Common myeloid progenitor, CD34-positive (primary cell): ENCODE measurements around the gene ATP5PD.
"Not testable (repeated sequence)": the region's sequence is repeated elsewhere in the genome, so short reads cannot be mapped to it uniquely, and the experiment has no call there.

Source experiments
- CTCF ChIA-PET: fragments of 350-600 bp; sonication (Branson Sonifier 250); formaldehyde crosslinking; loops from one replicate; lab custom pipeline; 2021; ENCODE audit warnings: antibody characterized with exemption; lab: Charles Lee
- POLR2A ChIA-PET: fragments of 350-600 bp; sonication (Branson Sonifier 250); formaldehyde crosslinking; loops from one replicate; lab custom pipeline; 2021; ENCODE audit warnings: antibody characterized with exemption; lab: Charles Lee
- DNase-seq, 3 donors: peaks; one replicate each; pipeline versions ENCODE4 v3.0.0 to v3.0.0-alpha.2; 2013
- H3K27ac ChIP-seq, 2 experiments: 1 replicate in 1 of 2; 2 replicates in 1 of 2; pipeline ENCODE4 v1.7.0; 2013; ENCODE audit warnings: inconsistent platforms in 2 of 2, low read length in 2 of 2, mild to moderate bottlenecking in 2 of 2, low read depth in 1 of 2, moderate library complexity in 1 of 2; ENCODE audit not compliant: severe bottlenecking in 2 of 2, insufficient read depth in 1 of 2, poor library complexity in 1 of 2
- H3K27me3 ChIP-seq, 5 experiments: replicated peaks in 2 of 5; 1 replicate in 3 of 5; 2 replicates in 2 of 5; pipeline versions ENCODE4 v1.6.1 to v1.7.0; 2013; ENCODE audit warnings: low read length in 4 of 5, mild to moderate bottlenecking in 2 of 5, moderate library complexity in 2 of 5, inconsistent platforms in 1 of 5; ENCODE audit not compliant: insufficient read depth in 5 of 5, control insufficient read depth in 4 of 5
- H3K36me3 ChIP-seq, 4 experiments: 1 replicate in 2 of 4; 2 replicates in 2 of 4; pipeline versions ENCODE4 v1.6.1 to v1.7.0; 2013; ENCODE audit warnings: low read length in 3 of 4, control low read depth in 1 of 4, mild to moderate bottlenecking in 1 of 4; ENCODE audit not compliant: control insufficient read depth in 4 of 4, insufficient read depth in 4 of 4
- H3K4me1 ChIP-seq, 4 experiments: 1 replicate in 3 of 4; 2 replicates in 1 of 4; pipeline versions ENCODE4 v1.6.1 to v1.7.1; 2013; ENCODE audit warnings: low read length in 3 of 4, mild to moderate bottlenecking in 3 of 4, control low read depth in 1 of 4, inconsistent platforms in 1 of 4, moderate library complexity in 1 of 4; ENCODE audit not compliant: control insufficient read depth in 4 of 4, insufficient read depth in 4 of 4; ENCODE audit errors: control extremely low read depth in 1 of 4
- H3K4me3 ChIP-seq, 7 experiments: 1 replicate in 4 of 7; 2 replicates in 3 of 7; pipeline versions ENCODE4 v1.5.1 to v1.7.0; 2013; ENCODE audit warnings: mild to moderate bottlenecking in 7 of 7, low read length in 6 of 7, moderate library complexity in 6 of 7, inconsistent platforms in 2 of 7, low read depth in 2 of 7, control low read depth in 1 of 7; ENCODE audit not compliant: insufficient read depth in 4 of 7, control insufficient read depth in 1 of 7; ENCODE audit errors: extremely low read depth in 1 of 7
- H3K9me3 ChIP-seq, 5 experiments: 1 replicate in 4 of 5; 2 replicates in 1 of 5; pipeline versions ENCODE4 v1.6.1 to v1.7.1; 2013; ENCODE audit warnings: low read length in 4 of 5, mild to moderate bottlenecking in 2 of 5, inconsistent platforms in 1 of 5, low read depth in 1 of 5, moderate library complexity in 1 of 5; ENCODE audit not compliant: control insufficient read depth in 4 of 5, insufficient read depth in 2 of 5; ENCODE audit errors: control extremely low read depth in 1 of 5
- WGBS: methylation state at CpG from one replicate; pipeline ENCODE4 v1.1.5; 2013; ENCODE audit not compliant: insufficient coverage; 5-methylcytosine and 5-hydroxymethylcytosine counted together

The ATP5PD gene

GRCh38 chr17:75025398-75025734 is 21.4 kb downstream of the ATP5PD start:
- H3K9me3 ChIP-seq, DNase-seq, H3K4me3 ChIP-seq, H3K27ac ChIP-seq, H3K4me1 ChIP-seq, H3K27me3 ChIP-seq: not testable (repeated sequence)
- WGBS = 83% methylated on average over 8 of the region's 9 CpGs
- peaks cover 0 to 23% (median 13%) of the 10 kb centered on the region in 4 experiments for H3K36me3 ChIP-seq
- ChIA-PET CTCF (interaction anchor here (1.0 to 3.5 kb wide), 4 partner anchors 9 to 64 kb away, joined by 3 to 23 read pairs (median 8); partner anchors contain the start of gene MRPL58), POLR2A (interaction anchor here (0.7 kb wide), 1 partner anchor 11 kb away, joined by 5 read pairs; no protein-coding TSS in a partner anchor)

GRCh38 chr17:75024686-75025397 is 21.9 kb downstream of the ATP5PD start:
- Histone ChIP-seq H3K9me3 (peaks cover 0 to 4% (median 0%) of the 10 kb centered on the region in 5 experiments), H3K4me1 (no peaks in the 10 kb centered on the region), H3K27ac (no peak overlapping the region), H3K36me3 (peaks cover 3 to 27% (median 16%) of the 10 kb centered on the region in 4 experiments), H3K27me3 (no peaks in the 10 kb centered on the region), H3K4me3 (no peak overlapping the region)
- POLR2A ChIA-PET = interaction anchor here (0.6 to 0.7 kb wide), 2 partner anchors 11 to 46 kb away, joined by 3 to 5 read pairs; no protein-coding TSS in a partner anchor
- 94% methylated on average over 6 of the region's 10 CpGs for WGBS
- DNase-seq = peak in 1 of 3 donors; percentile 26
- CTCF ChIA-PET = interaction anchor here (0.8 to 3.5 kb wide), 5 partner anchors 9 to 63 kb away, joined by 3 to 23 read pairs (median 4); partner anchors contain the start of gene MRPL58

GRCh38 chr17:75020331-75021110 is 26.2 kb downstream of the ATP5PD start:
- CTCF ChIA-PET = interaction anchor here (1.3 to 2.5 kb wide), 2 partner anchors 15 to 59 kb away, joined by 4 to 8 read pairs; no protein-coding TSS in a partner anchor
- H3K36me3 ChIP-seq = peaks cover 4 to 46% (median 23%) of the 10 kb centered on the region in 4 experiments

GRCh38 chr17:75019710-75020109 is 27.1 kb downstream of the ATP5PD start:
- H3K9me3 ChIP-seq = no peaks in the 10 kb centered on the region
- no peaks in the 10 kb centered on the region for H3K4me1 ChIP-seq
- H3K27ac ChIP-seq = no peak overlapping the region
- DNase-seq = no peak
- H3K27me3 ChIP-seq = no peaks in the 10 kb centered on the region
- 100% methylated on average over 1 of the region's 3 CpGs for WGBS
- H3K4me3 ChIP-seq = no peak overlapping the region
- CTCF ChIA-PET = interaction anchor here (0.6 to 2.5 kb wide), 6 partner anchors 8 to 115 kb away, joined by 3 to 8 read pairs (median 4); partner anchors contain the start of gene OTOP2
- POLR2A ChIA-PET = interaction anchor here (0.6 to 0.7 kb wide), 2 partner anchors 31 to 964 kb away, joined by 3 read pairs; no protein-coding TSS in a partner anchor
- peaks cover 4 to 46% (median 22%) of the 10 kb centered on the region in 4 experiments for H3K36me3 ChIP-seq

More at GRCh38 chr17:75020331-75021110, 26.2 kb downstream of the ATP5PD start:
- Histone ChIP-seq H3K27ac (no peak overlapping the region), H3K4me1 (no peaks in the 10 kb centered on the region), H3K27me3 (no peaks in the 10 kb centered on the region), H3K4me3 (no peak overlapping the region), H3K9me3 (no peaks in the 10 kb centered on the region)
- DNase-seq = no peak
- 96% methylated on average over 11 of the region's 19 CpGs for WGBS
- POLR2A ChIA-PET = no interaction called here

- Histone ChIP-seq H3K4me3 (no peak overlapping the region), H3K36me3 (peaks cover 4 to 46% (median 22%) of the 10 kb centered on the region in 4 experiments), H3K27me3 (no peaks in the 10 kb centered on the region), H3K9me3 (no peaks in the 10 kb centered on the region), H3K27ac (no peak overlapping the region), H3K4me1 (no peaks in the 10 kb centered on the region)
- 100% methylated on average over 4 of the region's 5 CpGs for WGBS
- CTCF ChIA-PET = interaction anchor here (0.6 to 2.5 kb wide), 6 partner anchors 9 to 115 kb away, joined by 3 to 8 read pairs (median 4); partner anchors contain the start of gene OTOP2
- DNase-seq = no peak
- POLR2A ChIA-PET = interaction anchor here (0.7 kb wide), 1 partner anchor 32 kb away, joined by 3 read pairs; no protein-coding TSS in a partner anchor
These were observed 27.6 kb downstream of the ATP5PD start for GRCh38 chr17:75019146-75019545.

- Histone ChIP-seq H3K9me3 (no peaks in the 10 kb centered on the region), H3K4me1 (peaks cover 8 to 29% (median 17%) of the 10 kb centered on the region in 4 experiments), H3K36me3 (peaks cover 0 to 4% (median 2%) of the 10 kb centered on the region in 4 experiments), H3K27me3 (no peaks in the 10 kb centered on the region), H3K27ac (peak overlapping the region; percentile 76 to 84), H3K4me3 (peak overlapping the region; percentile 53 to 94 (median 87))
- DNase-seq = no peak
- ChIA-PET CTCF (interaction anchor here (0.8 to 13.0 kb wide), 22 partner anchors 9 to 148 kb away, joined by 3 to 154 read pairs (median 6); partner anchors contain the start of genes CDR2L and HID1), POLR2A (interaction anchor here (0.7 to 2.2 kb wide), 9 partner anchors 11 to 193 kb away, joined by 3 to 13 read pairs (median 4); partner anchors contain the start of genes CDR2L and NUP85)
- 0% methylated on average over 9 of the region's 10 CpGs for WGBS
These were observed 33.6 kb downstream of the ATP5PD start for GRCh38 chr17:75013092-75013559.
